Neural progenitor cell (in vitro differentiated cells): ENCODE measurements around the gene KDM3B.

Source experiments
- CTCF ChIP-seq: fragments of 200-600 bp; sonication (generic); IDR thresholded peaks from 2 replicates; pipeline ENCODE4 v1.5.1; 2017; ENCODE audit warnings: antibody characterized with exemption, mild to moderate bottlenecking
- EZH2 ChIP-seq: fragments of 200-600 bp; sonication (generic); IDR thresholded peaks from 2 replicates; pipeline ENCODE4 v1.6.1; 2017; ENCODE audit warnings: antibody characterized with exemption, mild to moderate bottlenecking, moderate library complexity
- EZH2phosphoT487 ChIP-seq: fragments of 200-600 bp; sonication (generic); IDR thresholded peaks from 2 replicates; pipeline ENCODE4 v1.6.1; 2017; ENCODE audit warnings: antibody characterized with exemption

- TF ChIP-seq CTCF (no peak), EZH2 (no peak), EZH2phosphoT487 (no peak)
Measured at GRCh38 chr5:138336952-138337684, 15.4 kb upstream of the KDM3B start.
